ENCODE measurements around the gene MAP1LC3B. TPM values are rescaled to one million over a fixed set of nuclear protein-coding genes. Genes with fewer than 3 reads are reported as not detected.
"Not testable (repeated sequence)": the region's sequence is repeated elsewhere in the genome, so short reads cannot be mapped to it uniquely, and the experiment has no call there.

MAP1LC3B gene
- total RNA-seq, 1 donor from 2014 or later: 189 TPM

DNA sequence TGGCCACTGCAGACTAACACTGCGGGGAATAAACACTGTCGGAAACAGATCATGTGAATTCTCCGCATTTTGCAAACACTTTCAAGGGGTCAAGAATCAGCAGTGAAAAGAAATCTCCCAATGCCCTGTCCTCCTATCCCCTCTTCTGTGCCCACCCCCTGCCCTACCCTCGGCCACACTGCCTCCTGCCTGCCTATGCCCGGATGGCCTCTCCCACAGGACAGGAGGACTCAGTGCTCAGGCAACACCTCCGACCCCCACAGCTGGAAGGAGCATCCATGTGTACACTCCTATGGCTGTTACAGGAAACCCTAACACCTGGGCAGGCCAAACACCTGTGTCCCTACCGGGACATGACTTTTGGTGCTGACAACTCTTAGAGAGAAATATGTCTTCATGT, 33.0 kb upstream of the MAP1LC3B start:
- Mint-ChIP-seq H3K4me1 (ENCODE audit: low read depth) (peaks cover 6% of the 10 kb centered on the region), H3K9me3 (ENCODE audit: low read depth) (no peaks in the 10 kb centered on the region), H3K27me3 (ENCODE audit: low read depth) (no peaks in the 10 kb centered on the region), H3K36me3 (ENCODE audit: low read depth) (peaks cover 13% of the 10 kb centered on the region), H3K27ac (ENCODE audit: unreplicated experiment) (no peak overlapping the region), H3K4me3 (ENCODE audit: unreplicated experiment) (no peak overlapping the region)
- TF ChIP-seq, protein P1, sequence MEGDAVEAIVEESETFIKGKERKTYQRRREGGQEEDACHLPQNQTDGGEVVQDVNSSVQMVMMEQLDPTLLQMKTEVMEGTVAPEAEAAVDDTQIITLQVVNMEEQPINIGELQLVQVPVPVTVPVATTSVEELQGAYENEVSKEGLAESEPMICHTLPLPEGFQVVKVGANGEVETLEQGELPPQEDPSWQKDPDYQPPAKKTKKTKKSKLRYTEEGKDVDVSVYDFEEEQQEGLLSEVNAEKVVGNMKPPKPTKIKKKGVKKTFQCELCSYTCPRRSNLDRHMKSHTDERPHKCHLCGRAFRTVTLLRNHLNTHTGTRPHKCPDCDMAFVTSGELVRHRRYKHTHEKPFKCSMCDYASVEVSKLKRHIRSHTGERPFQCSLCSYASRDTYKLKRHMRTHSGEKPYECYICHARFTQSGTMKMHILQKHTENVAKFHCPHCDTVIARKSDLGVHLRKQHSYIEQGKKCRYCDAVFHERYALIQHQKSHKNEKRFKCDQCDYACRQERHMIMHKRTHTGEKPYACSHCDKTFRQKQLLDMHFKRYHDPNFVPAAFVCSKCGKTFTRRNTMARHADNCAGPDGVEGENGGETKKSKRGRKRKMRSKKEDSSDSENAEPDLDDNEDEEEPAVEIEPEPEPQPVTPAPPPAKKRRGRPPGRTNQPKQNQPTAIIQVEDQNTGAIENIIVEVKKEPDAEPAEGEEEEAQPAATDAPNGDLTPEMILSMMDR (IDR thresholded peaks at IDR 0.05): no peak
- no peak for DNase-seq (ENCODE audit: low spot score)

DNA sequence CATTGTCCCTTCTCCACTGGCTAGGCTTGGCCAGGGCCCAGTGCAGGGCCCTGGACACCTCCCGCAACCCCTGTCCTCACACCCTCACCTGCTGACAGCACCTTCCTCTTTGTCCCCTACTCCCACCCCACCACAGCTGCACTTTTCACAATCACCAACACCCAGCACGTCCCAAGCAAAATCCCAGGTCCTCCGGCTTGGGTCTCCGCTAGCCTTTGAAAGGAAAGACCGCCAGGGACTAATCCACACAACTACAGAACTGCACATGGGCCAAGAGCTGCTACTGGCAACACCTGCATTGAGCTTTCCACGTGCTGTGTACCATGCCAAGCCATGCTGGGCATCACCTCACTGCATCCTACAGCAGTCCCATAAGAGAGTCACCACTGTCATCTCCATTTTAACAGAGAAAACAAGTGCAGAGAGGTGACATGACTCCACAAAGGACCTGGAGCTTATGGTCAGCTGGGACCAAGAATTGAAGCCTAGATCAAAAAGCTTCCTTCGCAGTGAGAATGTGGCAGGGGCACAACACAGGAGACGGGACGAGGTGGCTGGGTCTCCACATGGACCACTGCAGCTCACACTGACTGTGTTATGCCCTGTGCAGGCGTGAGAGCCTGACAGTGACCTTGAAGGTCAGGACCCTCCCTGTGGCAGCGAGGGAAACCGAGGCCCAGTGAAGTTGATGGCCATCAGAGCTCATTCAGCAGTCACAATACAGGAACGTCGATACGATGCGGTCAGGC, 31.1 kb upstream of the MAP1LC3B start:
- DNase-seq (ENCODE audit: low spot score): no peak
- Mint-ChIP-seq H3K4me3 (ENCODE audit: unreplicated experiment) (no peak overlapping the region), H3K27me3 (ENCODE audit: low read depth) (no peaks in the 10 kb centered on the region), H3K9me3 (ENCODE audit: low read depth) (no peaks in the 10 kb centered on the region), H3K4me1 (ENCODE audit: low read depth) (peaks cover 3% of the 10 kb centered on the region), H3K27ac (ENCODE audit: unreplicated experiment) (no peak overlapping the region), H3K36me3 (ENCODE audit: low read depth) (peaks cover 13% of the 10 kb centered on the region)
- TF ChIP-seq, protein P1 (IDR thresholded peaks at IDR 0.05): no peak

DNA sequence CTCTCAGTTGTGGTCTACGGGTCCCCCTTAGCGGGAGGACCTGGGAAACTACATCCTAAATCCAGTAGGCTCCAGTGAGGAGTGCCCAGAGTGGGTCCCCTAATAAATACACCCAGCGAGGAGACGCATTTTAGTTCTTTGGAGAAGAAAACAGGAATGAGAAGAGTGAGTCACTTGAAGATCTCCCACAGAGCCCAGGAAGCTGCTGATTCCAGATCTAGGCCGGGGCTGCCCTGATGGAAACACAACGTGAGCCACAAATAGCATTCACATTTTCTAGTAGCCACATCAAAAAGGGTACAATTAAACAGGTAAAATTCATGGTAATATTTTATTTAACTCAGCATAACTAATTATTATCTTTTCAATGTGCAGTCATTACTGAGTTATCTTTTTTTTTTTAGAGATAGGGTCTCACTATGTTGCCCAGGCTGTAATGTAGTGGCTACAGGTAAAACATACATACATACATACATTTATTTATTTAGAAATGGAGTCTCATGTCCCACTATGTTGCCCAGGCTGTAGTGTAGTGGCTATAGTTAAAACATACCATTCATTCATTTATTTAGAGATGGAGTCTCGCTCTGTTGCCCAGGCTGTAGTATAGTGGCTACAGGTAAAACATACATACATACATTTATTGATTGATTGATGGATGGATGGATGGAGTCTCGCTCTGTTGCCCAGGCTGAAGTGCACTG, 30.1 kb upstream of the MAP1LC3B start:
- H3K27me3 Mint-ChIP-seq (ENCODE audit: low read depth): no peaks in the 10 kb centered on the region
- H3K27ac Mint-ChIP-seq (ENCODE audit: unreplicated experiment): no peak overlapping the region
- no peak overlapping the region for H3K4me3 Mint-ChIP-seq (ENCODE audit: unreplicated experiment)
- peaks cover 3% of the 10 kb centered on the region for H3K4me1 Mint-ChIP-seq (ENCODE audit: low read depth)
- H3K36me3 Mint-ChIP-seq (ENCODE audit: low read depth): peaks cover 13% of the 10 kb centered on the region
- no peak for DNase-seq (ENCODE audit: low spot score)
- no peaks in the 10 kb centered on the region for H3K9me3 Mint-ChIP-seq (ENCODE audit: low read depth)
- TF ChIP-seq, protein P1 (IDR thresholded peaks at IDR 0.05): no peak

DNA sequence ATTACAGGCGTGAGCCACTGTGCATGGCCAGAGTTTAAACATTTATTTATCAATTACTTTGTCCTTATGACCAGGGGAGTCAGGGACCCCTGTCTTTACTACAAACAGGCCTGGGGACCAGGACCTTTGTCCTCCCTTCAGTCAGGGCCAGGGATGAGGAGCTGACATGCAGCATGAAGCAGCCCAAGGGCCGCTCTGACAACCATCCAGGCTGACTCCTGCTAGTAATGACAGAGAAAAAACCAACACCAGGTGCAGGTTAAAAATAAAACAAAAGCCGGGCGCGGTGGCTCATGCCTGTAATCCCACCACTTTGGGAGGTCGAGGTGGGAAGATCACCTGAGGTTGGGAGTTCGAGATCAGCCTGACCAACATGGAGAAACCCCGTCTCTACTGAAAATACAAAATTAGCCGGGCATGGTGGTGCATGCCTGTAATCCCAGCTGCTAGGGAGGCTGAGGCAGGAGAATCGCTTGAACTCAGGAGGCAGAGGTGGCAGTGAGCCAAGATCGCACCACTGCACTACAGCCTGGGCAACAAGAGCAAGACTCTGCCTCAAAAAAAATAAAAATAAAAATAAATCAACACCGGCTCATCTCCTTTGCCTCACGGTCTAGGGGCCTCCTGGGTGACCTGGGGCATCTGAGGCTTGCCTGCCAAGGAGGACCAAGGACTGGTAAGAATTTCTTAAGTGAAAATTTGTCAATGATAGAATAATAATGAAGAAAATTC, 29.1 kb upstream of the MAP1LC3B start:
- H3K27me3 Mint-ChIP-seq (ENCODE audit: low read depth); H3K4me3 Mint-ChIP-seq (ENCODE audit: unreplicated experiment); DNase-seq (ENCODE audit: low spot score); H3K27ac Mint-ChIP-seq (ENCODE audit: unreplicated experiment); H3K9me3 Mint-ChIP-seq (ENCODE audit: low read depth); H3K4me1 Mint-ChIP-seq (ENCODE audit: low read depth): not testable (repeated sequence)
- H3K36me3 Mint-ChIP-seq (ENCODE audit: low read depth): peaks cover 12% of the 10 kb centered on the region

DNA sequence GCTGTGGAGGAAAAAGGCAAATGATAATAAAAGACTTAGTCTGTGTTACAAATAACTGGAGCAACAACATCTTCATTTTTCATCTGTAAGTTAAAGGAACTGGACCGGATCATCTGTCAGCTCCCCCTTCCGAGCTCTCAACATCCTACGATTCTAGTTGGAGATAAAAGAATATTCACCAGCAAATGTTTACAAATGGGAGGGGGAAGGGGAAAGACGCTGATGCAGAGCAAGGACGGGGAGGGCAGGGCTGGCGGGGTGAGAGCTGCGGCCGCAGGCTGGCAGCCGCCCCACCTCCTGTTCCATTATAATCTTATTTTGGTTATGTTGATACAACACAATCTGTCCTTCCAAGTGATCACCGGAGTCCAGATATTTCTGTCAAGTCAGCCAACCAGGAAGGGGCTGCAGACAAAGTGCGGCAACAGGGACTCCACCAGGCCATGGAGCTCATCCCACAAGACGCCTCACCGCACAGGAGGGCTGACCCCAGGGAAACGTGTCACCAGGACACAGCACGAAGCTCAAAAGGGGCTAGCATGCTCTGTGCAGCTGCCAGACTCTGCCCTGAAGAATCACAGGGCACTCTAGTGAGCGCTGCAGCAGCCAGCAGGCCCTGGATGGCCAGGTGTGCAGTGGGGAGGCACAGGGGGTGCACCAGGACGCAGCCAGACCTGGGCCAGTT, 28.2 kb upstream of the MAP1LC3B start:
- DNase-seq (ENCODE audit: low spot score): no peak
- peaks cover 8% of the 10 kb centered on the region for H3K36me3 Mint-ChIP-seq (ENCODE audit: low read depth)
- no peak overlapping the region for H3K4me3 Mint-ChIP-seq (ENCODE audit: unreplicated experiment)
- H3K27me3 Mint-ChIP-seq (ENCODE audit: low read depth): no peaks in the 10 kb centered on the region
- peaks cover 3% of the 10 kb centered on the region for H3K4me1 Mint-ChIP-seq (ENCODE audit: low read depth)
- TF ChIP-seq, protein P1 (IDR thresholded peaks at IDR 0.05): no peak
- no peak overlapping the region for H3K27ac Mint-ChIP-seq (ENCODE audit: unreplicated experiment)
- no peaks in the 10 kb centered on the region for H3K9me3 Mint-ChIP-seq (ENCODE audit: low read depth)

Data from chondrocyte (in vitro differentiated cells).